Measurements from ENCODE around the gene SMC6. TPM values are rescaled to one million over a fixed set of nuclear protein-coding genes. Genes with fewer than 3 reads are reported as not detected.

The SMC6 gene
- total RNA-seq, 4 donors from 2014 or later: 7.5 to 11.0 (median 9.6) TPM

DNA sequence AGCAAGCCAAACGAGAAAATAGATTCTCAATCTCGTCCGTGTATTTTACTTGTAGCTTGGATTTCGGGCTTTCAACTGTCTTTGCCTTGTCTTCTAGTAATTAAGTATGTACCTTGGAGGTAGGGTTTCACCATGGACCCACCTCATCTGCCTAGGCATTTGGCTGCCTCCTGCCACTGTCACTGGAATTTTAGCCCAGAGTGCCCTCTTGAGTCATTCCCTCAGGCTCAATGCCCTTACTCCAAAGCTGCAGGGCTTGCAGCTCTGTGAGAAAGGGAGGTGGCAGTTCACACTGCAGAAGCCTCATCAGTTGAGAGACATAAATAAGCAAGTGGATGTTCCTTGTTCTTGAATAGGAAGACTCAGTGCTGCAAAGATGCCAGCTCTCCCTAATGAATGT, 123.5 kb downstream of the SMC6 start:
- ATAC-seq (no peak), DNase-seq (no peak)
- Histone ChIP-seq H3K9me3 (no peaks in the 10 kb centered on the region), H3K27ac (no peak overlapping the region), H3K4me1 (no peaks in the 10 kb centered on the region), H3K4me3 (no peak overlapping the region), H3K36me3 (no peaks in the 10 kb centered on the region), H3K27me3 (no peaks in the 10 kb centered on the region)
- in situ Hi-C loops (cut with MboI; ENCODE audit: low sequenced_read_pairs in 4 of 4) (no loop called here), intact Hi-C loops (cut with DNase I; ENCODE audit: low total_unique reads) (no loop called here)
- TF ChIP-seq, protein P1, sequence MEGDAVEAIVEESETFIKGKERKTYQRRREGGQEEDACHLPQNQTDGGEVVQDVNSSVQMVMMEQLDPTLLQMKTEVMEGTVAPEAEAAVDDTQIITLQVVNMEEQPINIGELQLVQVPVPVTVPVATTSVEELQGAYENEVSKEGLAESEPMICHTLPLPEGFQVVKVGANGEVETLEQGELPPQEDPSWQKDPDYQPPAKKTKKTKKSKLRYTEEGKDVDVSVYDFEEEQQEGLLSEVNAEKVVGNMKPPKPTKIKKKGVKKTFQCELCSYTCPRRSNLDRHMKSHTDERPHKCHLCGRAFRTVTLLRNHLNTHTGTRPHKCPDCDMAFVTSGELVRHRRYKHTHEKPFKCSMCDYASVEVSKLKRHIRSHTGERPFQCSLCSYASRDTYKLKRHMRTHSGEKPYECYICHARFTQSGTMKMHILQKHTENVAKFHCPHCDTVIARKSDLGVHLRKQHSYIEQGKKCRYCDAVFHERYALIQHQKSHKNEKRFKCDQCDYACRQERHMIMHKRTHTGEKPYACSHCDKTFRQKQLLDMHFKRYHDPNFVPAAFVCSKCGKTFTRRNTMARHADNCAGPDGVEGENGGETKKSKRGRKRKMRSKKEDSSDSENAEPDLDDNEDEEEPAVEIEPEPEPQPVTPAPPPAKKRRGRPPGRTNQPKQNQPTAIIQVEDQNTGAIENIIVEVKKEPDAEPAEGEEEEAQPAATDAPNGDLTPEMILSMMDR (IDR thresholded peaks at IDR 0.05 in 4 of 5, conservative IDR thresholded peaks at IDR 0.05 in 1 of 5): no peak

DNA sequence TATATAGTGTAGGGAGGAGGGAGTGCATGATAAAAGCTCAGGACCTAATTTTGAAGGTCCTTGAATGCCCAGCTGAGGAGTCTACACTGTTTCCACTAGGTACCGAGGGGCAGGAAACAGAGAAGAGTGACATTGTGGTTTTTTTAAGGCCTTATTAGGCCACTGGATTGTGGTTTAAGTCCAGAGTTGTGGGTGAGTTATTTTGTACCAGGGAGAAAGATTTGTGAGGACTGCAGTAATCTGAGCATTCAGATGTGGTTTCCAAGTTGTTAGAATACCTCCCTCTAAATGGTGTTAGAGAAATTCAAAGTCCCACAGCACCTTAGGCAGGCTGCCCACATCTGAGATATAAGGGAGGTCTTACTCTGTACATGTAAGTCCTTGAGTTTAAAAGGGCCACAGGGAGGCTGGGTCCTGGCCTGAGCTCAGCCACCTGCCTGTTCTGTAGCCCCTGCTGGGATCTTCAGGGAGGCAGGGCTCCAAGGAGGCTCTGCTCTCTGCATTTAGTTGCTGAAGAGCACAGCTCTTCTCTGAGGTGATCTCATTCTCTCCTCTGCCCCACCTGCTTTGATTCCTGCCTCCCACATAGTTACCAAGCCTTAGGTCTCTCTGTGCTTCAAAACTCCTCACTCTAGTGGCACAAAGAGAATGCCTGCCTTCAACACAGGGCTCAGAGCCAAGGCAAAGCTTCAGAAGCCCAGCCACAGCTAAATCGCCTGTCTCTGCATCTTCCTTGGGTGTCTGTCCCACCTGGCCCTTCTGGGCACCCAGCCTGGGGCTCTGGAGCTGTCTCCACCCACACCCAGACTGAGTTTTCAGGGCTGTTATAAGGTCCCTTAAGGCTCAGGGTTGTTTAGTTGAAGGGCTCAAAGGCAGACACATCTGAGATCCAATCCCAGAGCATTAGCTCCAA, 125.0 kb downstream of the SMC6 start:
- no peaks in the 10 kb centered on the region for H3K9me3 ChIP-seq
- no peaks in the 10 kb centered on the region for H3K36me3 ChIP-seq
- no peak overlapping the region for H3K27ac ChIP-seq
- TF ChIP-seq POLR2A (IDR thresholded peaks at IDR 0.05): no peak
- TF ChIP-seq, protein P1 (IDR thresholded peaks at IDR 0.05 in 4 of 5, conservative IDR thresholded peaks at IDR 0.05 in 1 of 5): no peak
- DNase-seq (no peak), ATAC-seq (no peak)
- H3K27me3 ChIP-seq: no peaks in the 10 kb centered on the region
- in situ Hi-C loops (cut with MboI; ENCODE audit: low sequenced_read_pairs in 4 of 4): no loop called here
- intact Hi-C loops (cut with DNase I; ENCODE audit: low total_unique reads): no loop called here
- no peak overlapping the region for H3K4me3 ChIP-seq
- no peaks in the 10 kb centered on the region for H3K4me1 ChIP-seq

DNA sequence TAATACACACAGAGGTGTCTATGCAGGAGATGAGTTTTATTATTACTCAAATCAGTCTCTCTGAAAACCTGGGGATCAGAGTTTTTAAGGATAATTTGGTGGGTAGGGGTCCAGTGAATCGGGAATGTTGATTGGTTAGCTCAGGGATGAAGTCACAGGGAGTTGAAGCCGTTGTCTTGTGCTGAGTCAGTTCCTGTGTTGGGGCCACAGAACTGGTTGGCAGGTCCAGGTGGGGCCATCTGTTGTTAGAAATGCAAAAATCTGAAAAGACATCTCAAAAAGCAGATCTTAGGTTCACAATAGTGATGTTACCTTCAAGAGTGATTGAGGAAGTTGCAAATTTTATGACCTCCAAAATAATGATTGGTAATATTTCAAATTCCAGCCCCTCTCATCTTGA, 126.2 kb downstream of the SMC6 start:
- intact Hi-C loops (cut with DNase I; ENCODE audit: low total_unique reads): no loop called here
- Histone ChIP-seq H3K36me3 (no peaks in the 10 kb centered on the region), H3K27me3 (no peaks in the 10 kb centered on the region), H3K4me1 (no peaks in the 10 kb centered on the region), H3K4me3 (no peak overlapping the region), H3K9me3 (no peaks in the 10 kb centered on the region), H3K27ac (no peak overlapping the region)
- DNase-seq: no peak
- in situ Hi-C loops (cut with MboI; ENCODE audit: low sequenced_read_pairs in 4 of 4): no loop called here
- TF ChIP-seq POLR2A (IDR thresholded peaks at IDR 0.05): no peak
- TF ChIP-seq, protein P1 (IDR thresholded peaks at IDR 0.05 in 4 of 5, conservative IDR thresholded peaks at IDR 0.05 in 1 of 5): no peak
- ATAC-seq: no peak

DNA sequence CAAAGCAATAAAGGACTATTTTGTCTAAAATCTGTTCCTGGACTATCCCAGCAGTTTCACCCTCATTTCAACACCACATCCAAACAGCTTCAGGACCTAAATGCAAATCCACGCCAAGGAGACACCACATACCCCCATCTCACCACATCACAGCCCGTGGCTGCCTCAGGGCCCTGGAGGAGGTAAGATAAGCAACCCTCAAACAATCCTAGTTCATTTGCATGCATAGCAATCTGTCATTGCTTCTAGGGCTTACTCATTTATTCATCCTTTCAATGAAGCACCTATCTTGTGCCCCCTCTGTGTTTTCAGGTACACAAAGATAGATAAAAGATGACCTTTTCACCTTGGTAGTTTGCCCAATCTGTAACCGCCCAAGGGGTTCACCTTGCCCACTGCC, 126.6 kb downstream of the SMC6 start:
- H3K27me3 ChIP-seq: no peaks in the 10 kb centered on the region
- intact Hi-C loops (cut with DNase I; ENCODE audit: low total_unique reads): no loop called here
- no peak overlapping the region for H3K27ac ChIP-seq
- in situ Hi-C loops (cut with MboI; ENCODE audit: low sequenced_read_pairs in 4 of 4): no loop called here
- no peak overlapping the region for H3K4me3 ChIP-seq
- no peaks in the 10 kb centered on the region for H3K4me1 ChIP-seq
- no peak for TF ChIP-seq POLR2A (IDR thresholded peaks at IDR 0.05)
- TF ChIP-seq, protein P1 (IDR thresholded peaks at IDR 0.05 in 4 of 5, conservative IDR thresholded peaks at IDR 0.05 in 1 of 5): no peak
- H3K36me3 ChIP-seq: no peaks in the 10 kb centered on the region
- no peak for DNase-seq
- no peaks in the 10 kb centered on the region for H3K9me3 ChIP-seq
- no peak for ATAC-seq
